GM19043 (cell line): Measurements from ENCODE around the gene RNF207.

ENCODE experiments used
- ATAC-seq: cut with Tn5 transposase; IDR thresholded peaks from one replicate; pipeline ENCODE4 v1.9.1; 2021; ENCODE audit warnings: low read depth; ENCODE audit not compliant: unreplicated experiment

Gene RNF207

GRCh38 chr1:6262555-6263420, 56.9 kb downstream of the RNF207 start:
- ATAC-seq: no peak

- ATAC-seq: no peak
These were observed 57.8 kb downstream of the RNF207 start for GRCh38 chr1:6263716-6264115.

- no peak for ATAC-seq
These were observed 59.2 kb downstream of the RNF207 start for GRCh38 chr1:6265151-6265550.

GRCh38 chr1:6266641-6267040, 60.7 kb downstream of the RNF207 start:
- ATAC-seq: no peak

GRCh38 chr1:6267686-6268322, 61.9 kb downstream of the RNF207 start:
- no peak for ATAC-seq

- ATAC-seq: no peak
These were observed 62.5 kb downstream of the RNF207 start for GRCh38 chr1:6268415-6268814.

GRCh38 chr1:6269296-6269695, 63.4 kb downstream of the RNF207 start:
- no peak for ATAC-seq

- ATAC-seq: no peak
These were observed 63.9 kb downstream of the RNF207 start for GRCh38 chr1:6269720-6270400.

- ATAC-seq: no peak
These were observed 64.5 kb downstream of the RNF207 start for GRCh38 chr1:6270401-6270800.
